CD14-positive monocyte (primary cell): ENCODE measurements around the gene TRIM44. TPM values are rescaled to one million over a fixed set of nuclear protein-coding genes. Genes with fewer than 3 reads are reported as not detected.

Experiments
- DNase-seq, 3 donors: peaks; one replicate each; pipeline ENCODE4 v3.0.0-alpha.2; 2011 to 2022
- H2AFZ ChIP-seq: 2 replicates; pipeline ENCODE4 v1.6.0; 2012; ENCODE audit warnings: mild to moderate bottlenecking, low read depth, low read length, inconsistent platforms; ENCODE audit not compliant: insufficient read depth, poor library complexity, severe bottlenecking
- H3K27ac ChIP-seq, 2 donors: 1 replicate in 1 of 2; 2 replicates in 1 of 2; pipeline ENCODE4 v1.5.1; 2012 to 2013; ENCODE audit warnings: low read length in 2 of 2, control low read depth in 1 of 2, inconsistent platforms in 1 of 2, low read depth in 1 of 2, mild to moderate bottlenecking in 1 of 2
- H3K27me3 ChIP-seq, 2 donors: one replicate each; pipeline versions ENCODE4 v1.6.0 to v1.6.1; 2011 to 2013; ENCODE audit warnings: low read length in 2 of 2; ENCODE audit not compliant: control insufficient read depth in 2 of 2, insufficient read depth in 2 of 2
- H3K36me3 ChIP-seq, 2 donors: replicated peaks in 1 of 2; 1 replicate in 1 of 2; 2 replicates in 1 of 2; pipeline versions ENCODE4 v1.5.1 to v1.6.1; 2012 to 2013; ENCODE audit warnings: low read length in 2 of 2, control low read depth in 1 of 2, inconsistent platforms in 1 of 2, mild to moderate bottlenecking in 1 of 2; ENCODE audit not compliant: insufficient read depth in 2 of 2, control insufficient read depth in 1 of 2
- H3K4me1 ChIP-seq, 2 donors: 1 replicate in 1 of 2; 2 replicates in 1 of 2; pipeline versions ENCODE4 v1.5.1 to v1.6.1; 2012 to 2013; ENCODE audit warnings: low read length in 2 of 2, control low read depth in 1 of 2, inconsistent platforms in 1 of 2, mild to moderate bottlenecking in 1 of 2, moderate library complexity in 1 of 2; ENCODE audit not compliant: insufficient read depth in 2 of 2, control insufficient read depth in 1 of 2
- H3K4me2 ChIP-seq: replicated peaks from 2 replicates; pipeline ENCODE3; 2012; ENCODE audit warnings: low read length, moderate library complexity, mild to moderate bottlenecking; ENCODE audit not compliant: poor library complexity, severe bottlenecking; ENCODE audit errors: extremely low read depth
- H3K4me3 ChIP-seq, 3 experiments: fragments of 200-600 bp in 1 of 3; sonication (generic) in 1 of 3; replicated peaks in 1 of 3; 1 replicate in 2 of 3; 2 replicates in 1 of 3; pipeline ENCODE4 v1.5.1; 2011 to 2013; ENCODE audit warnings: low read length in 3 of 3, mild to moderate bottlenecking in 3 of 3, control low read depth in 2 of 3, low read depth in 2 of 3, inconsistent platforms in 1 of 3, moderate library complexity in 1 of 3
- H3K79me2 ChIP-seq: 2 replicates; pipeline ENCODE4 v1.6.0; 2012; ENCODE audit warnings: mild to moderate bottlenecking, control low read depth, inconsistent platforms, low read length, moderate library complexity; ENCODE audit not compliant: insufficient read depth
- H3K9ac ChIP-seq: 2 replicates; pipeline ENCODE4 v1.6.0; 2017; ENCODE audit warnings: low read length, mild to moderate bottlenecking; ENCODE audit not compliant: insufficient read depth, poor library complexity, severe bottlenecking
- H3K9me3 ChIP-seq, 2 donors: replicated peaks in 1 of 2; 1 replicate in 1 of 2; 2 replicates in 1 of 2; pipeline versions ENCODE4 v1.5.1 to v1.6.1; 2012 to 2013; ENCODE audit warnings: low read length in 2 of 2, control low read depth in 1 of 2; ENCODE audit not compliant: control insufficient read depth in 1 of 2, insufficient read depth in 1 of 2
- H4K20me1 ChIP-seq: 2 replicates; pipeline ENCODE4 v1.6.0; 2012; ENCODE audit warnings: mild to moderate bottlenecking, low read length, control low read depth, moderate library complexity; ENCODE audit not compliant: insufficient read depth
- H3K27ac Mint-ChIP-seq, 7 donors: one replicate each; pipeline ENCODE4 v1.8.0; 2020; ENCODE audit warnings: mild to moderate bottlenecking in 7 of 7, mixed read lengths in 7 of 7, moderate library complexity in 6 of 7, inconsistent platforms in 2 of 7
- H3K27me3 Mint-ChIP-seq, 3 donors: one replicate each; pipeline ENCODE4 v1.8.0; 2021 to 2022; ENCODE audit warnings: low read depth in 3 of 3, mild to moderate bottlenecking in 3 of 3, mixed read lengths in 3 of 3, moderate library complexity in 3 of 3, inconsistent platforms in 1 of 3
- H3K36me3 Mint-ChIP-seq, 2 donors: one replicate each; pipeline ENCODE4 v1.8.0; 2020; ENCODE audit warnings: mixed read lengths in 2 of 2, inconsistent platforms in 1 of 2, mild to moderate bottlenecking in 1 of 2
- H3K4me1 Mint-ChIP-seq: one replicate; pipeline ENCODE4 v1.8.0; 2020; ENCODE audit warnings: mild to moderate bottlenecking, mixed read lengths
- H3K4me3 Mint-ChIP-seq, 2 donors: one replicate each; pipeline ENCODE4 v1.8.0; 2020; ENCODE audit warnings: mild to moderate bottlenecking in 2 of 2, mixed read lengths in 2 of 2, moderate library complexity in 1 of 2
- H3K9me3 Mint-ChIP-seq, 7 donors: one replicate each; pipeline ENCODE4 v1.8.0; 2020 to 2022; ENCODE audit warnings: mixed read lengths in 7 of 7, mild to moderate bottlenecking in 6 of 7, moderate library complexity in 6 of 7, inconsistent platforms in 2 of 7
- WGBS: methylation state at CpG from one replicate; pipeline ENCODE4 v1.1.5; 2013; ENCODE audit warnings: missing lambda C conversion rate; ENCODE audit not compliant: insufficient coverage; 5-methylcytosine and 5-hydroxymethylcytosine counted together
- intact Hi-C, 2 donors: fragments of 100-400 bp; cut with micrococcal nuclease; formaldehyde crosslinking; loops; one replicate each; pipeline versions ENCODE4 v1.15.0 to v1.15.1; 2023
- polyA plus RNA-seq, 3 donors: library from polyadenylated mRNA; depleted of rRNA in 1 of 3; unstranded in 2 of 3; stranded (reverse) in 1 of 3; fragments of 300-500 nt in 2 of 3; fragments of >200 nt in 1 of 3; fragmentation: Illumina TruSeq in 2 of 3; gene quantifications; 1 replicate in 2 of 3; 2 replicates in 1 of 3; pipeline ENCODE4 v1.2.3, GENCODE V29; 2012 to 2021
- TF ChIP-seq, protein P1 (sequence below): fragments of 200-600 bp; IDR thresholded peaks from one replicate; pipeline ENCODE4 v1.8.0; 2022; ENCODE audit warnings: antibody characterized with exemption, mild to moderate bottlenecking

The TRIM44 gene
- polyA plus RNA-seq, 3 donors = 25.3 to 47.1 (median 45.9) TPM

- no peaks in the 10 kb centered on the region for H3K4me1 Mint-ChIP-seq
- H3K27ac Mint-ChIP-seq = no peak overlapping the region
- Histone ChIP-seq H3K36me3 (peaks cover 0 to 12% of the 10 kb centered on the region in 2 donors), H2AFZ (no peak overlapping the region), H3K4me1 (no peaks in the 10 kb centered on the region), H3K79me2 (peaks cover 4% of the 10 kb centered on the region), H3K27me3 (no peaks in the 10 kb centered on the region), H3K9me3 (no peaks in the 10 kb centered on the region), H3K4me2 (no peak overlapping the region), H3K9ac (no peak overlapping the region), H3K27ac (no peak overlapping the region), H3K4me3 (no peak overlapping the region), H4K20me1 (peaks cover 74% of the 10 kb centered on the region)
- no peak for DNase-seq
- WGBS = no CpG with 5 or more reads among the region's 4 CpGs
- peaks cover 0 to 1% (median 0%) of the 10 kb centered on the region in 3 donors for H3K27me3 Mint-ChIP-seq
- H3K36me3 Mint-ChIP-seq = peaks cover 12 to 18% of the 10 kb centered on the region in 2 donors
- intact Hi-C loops = no loop called here
- H3K9me3 Mint-ChIP-seq = no peaks in the 10 kb centered on the region
- TF ChIP-seq, protein P1, sequence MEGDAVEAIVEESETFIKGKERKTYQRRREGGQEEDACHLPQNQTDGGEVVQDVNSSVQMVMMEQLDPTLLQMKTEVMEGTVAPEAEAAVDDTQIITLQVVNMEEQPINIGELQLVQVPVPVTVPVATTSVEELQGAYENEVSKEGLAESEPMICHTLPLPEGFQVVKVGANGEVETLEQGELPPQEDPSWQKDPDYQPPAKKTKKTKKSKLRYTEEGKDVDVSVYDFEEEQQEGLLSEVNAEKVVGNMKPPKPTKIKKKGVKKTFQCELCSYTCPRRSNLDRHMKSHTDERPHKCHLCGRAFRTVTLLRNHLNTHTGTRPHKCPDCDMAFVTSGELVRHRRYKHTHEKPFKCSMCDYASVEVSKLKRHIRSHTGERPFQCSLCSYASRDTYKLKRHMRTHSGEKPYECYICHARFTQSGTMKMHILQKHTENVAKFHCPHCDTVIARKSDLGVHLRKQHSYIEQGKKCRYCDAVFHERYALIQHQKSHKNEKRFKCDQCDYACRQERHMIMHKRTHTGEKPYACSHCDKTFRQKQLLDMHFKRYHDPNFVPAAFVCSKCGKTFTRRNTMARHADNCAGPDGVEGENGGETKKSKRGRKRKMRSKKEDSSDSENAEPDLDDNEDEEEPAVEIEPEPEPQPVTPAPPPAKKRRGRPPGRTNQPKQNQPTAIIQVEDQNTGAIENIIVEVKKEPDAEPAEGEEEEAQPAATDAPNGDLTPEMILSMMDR = no peak
- no peak overlapping the region for H3K4me3 Mint-ChIP-seq
These were observed 129.7 kb downstream of the TRIM44 start for GRCh38 chr11:35792148-35792845.

GRCh38 chr11:35792846-35793192, 130.2 kb downstream of the TRIM44 start:
- Mint-ChIP-seq H3K4me3 (no peak overlapping the region), H3K27me3 (peaks cover 0 to 1% (median 0%) of the 10 kb centered on the region in 3 donors), H3K27ac (no peak overlapping the region), H3K4me1 (no peaks in the 10 kb centered on the region), H3K9me3 (no peaks in the 10 kb centered on the region), H3K36me3 (peaks cover 12 to 17% of the 10 kb centered on the region in 2 donors)
- Histone ChIP-seq H3K79me2 (peaks cover 4% of the 10 kb centered on the region), H3K27me3 (no peaks in the 10 kb centered on the region), H3K36me3 (peaks cover 0 to 12% of the 10 kb centered on the region in 2 donors), H3K9me3 (no peaks in the 10 kb centered on the region), H3K9ac (no peak overlapping the region), H4K20me1 (peaks cover 72% of the 10 kb centered on the region), H3K4me2 (no peak overlapping the region), H3K4me1 (no peaks in the 10 kb centered on the region), H3K27ac (no peak overlapping the region), H2AFZ (no peak overlapping the region), H3K4me3 (no peak overlapping the region)
- intact Hi-C loops = no loop called here
- 86% methylated on average over 2 of the region's 2 CpGs for WGBS
- TF ChIP-seq, protein P1 = no peak
- DNase-seq = no peak
